Measurements from ENCODE around the gene SDE2.

GRCh38 chr1:226019572-226019971 lies 20.4 kb upstream of the SDE2 start:
- no peak for TF ChIP-seq CTCF (conservative IDR thresholded peaks at IDR 0.05 in 1 of 2, IDR thresholded peaks at IDR 0.05 in 1 of 2; ENCODE audit: extremely low read depth in 1 of 2, insufficient read depth in 1 of 2, low read depth in 1 of 2, low read length in 2 of 2)
- no peak for TF ChIP-seq EZH2 (IDR thresholded peaks at IDR 0.05; ENCODE audit: borderline replicate concordance, low read length)

Measured in mammary epithelial cell (primary cell).